ENCODE data around the gene APBB1.

GRCh38 chr11:6410695-6411430 lies 8.0 kb downstream of the APBB1 start:
- TF ChIP-seq CTCF (conservative IDR thresholded peaks at IDR 0.05; ENCODE audit: low read depth, low read length) (no peak), EZH2phosphoT487 (IDR thresholded peaks at IDR 0.05; ENCODE audit: borderline replicate concordance, low read length) (no peak), EZH2 (IDR thresholded peaks at IDR 0.05; ENCODE audit: low read length, unreplicated experiment) (no peak)
